ENCODE data around the gene RALGDS. TPM values are rescaled to one million over a fixed set of nuclear protein-coding genes. Genes with fewer than 3 reads are reported as not detected.

Gene RALGDS
- total and polyA plus RNA-seq, 2 of the 4 experiments (the other 2 are of a cell fraction) = 13.1 to 36.9 TPM

GRCh38 chr9:133057006-133057405 lies 64.0 kb downstream of the RALGDS start:
- intact Hi-C loops (cut with micrococcal nuclease) (no loop called here), dilution Hi-C loops (cut with HindIII; ENCODE audit: low sequenced_read_pairs, unreplicated experiment) (no loop called here), in situ Hi-C loops (cut with MboI; ENCODE audit: low sequenced_read_pairs) (no loop called here)
- no peak overlapping the region for H3K4me2 ChIP-seq (ENCODE audit: low read depth, low read length)
- no peak overlapping the region for H2AK9ac ChIP-seq (replicated peaks; ENCODE audit: low read depth, low read length, poor library complexity)
- POLR2A ChIA-PET (ENCODE audit: unreplicated experiment) = no interaction called here
- no peaks in the 10 kb centered on the region for H3K27me3 ChIP-seq (ENCODE audit: control insufficient read depth, insufficient read depth, low read length)
- H2BK120ac ChIP-seq (ENCODE audit: low read depth, low read length) = no peak overlapping the region
- CTCF ChIA-PET = no interaction called here
- H4K8ac ChIP-seq (ENCODE audit: low read depth in 2 of 2, low read length in 2 of 2) = no peak overlapping the region
- no peak overlapping the region for H3K23ac ChIP-seq (ENCODE audit: low read depth, low read length)
- H3K9ac ChIP-seq (ENCODE audit: low read depth, low read length) = no peak overlapping the region
- H3K9me3 ChIP-seq (ENCODE audit: control insufficient read depth, insufficient read depth, low read length) = no peaks in the 10 kb centered on the region
- no peak overlapping the region for H2BK15ac ChIP-seq (ENCODE audit: low read depth, low read length)
- no peak overlapping the region for H3K4me3 ChIP-seq (ENCODE audit: insufficient read depth, low read depth, low read length)
- no peak overlapping the region for H3K18ac ChIP-seq (ENCODE audit: low read depth, low read length)
- H4K5ac ChIP-seq (ENCODE audit: low read depth, low read length) = no peak overlapping the region
- H2AFZ ChIP-seq (replicated peaks; ENCODE audit: low read length, poor library complexity) = no peak overlapping the region
- no peak overlapping the region for H3K56ac ChIP-seq (ENCODE audit: extremely low read depth, insufficient read depth, low read length)
- H4K91ac ChIP-seq (ENCODE audit: insufficient read depth, low read depth, low read length) = no peak overlapping the region
- H3K27ac ChIP-seq (ENCODE audit: insufficient read depth, low read length) = no peak overlapping the region
- H3K4ac ChIP-seq (ENCODE audit: low read depth, low read length) = no peak overlapping the region
- H2BK5ac ChIP-seq (ENCODE audit: low read depth, low read length, poor library complexity, severe bottlenecking) = no peak overlapping the region
- peaks cover 0 to under 1% of the 10 kb centered on the region in 2 experiments; a peak in 2 of 4 replicates for H3K79me1 ChIP-seq (ENCODE audit: low read depth in 1 of 2, low read length in 2 of 2)
- H4K20me1 ChIP-seq (ENCODE audit: insufficient read depth, low read length) = no peaks in the 10 kb centered on the region; the same call in 1 of the 2 replicates
- TF ChIP-seq CTCF (conservative IDR thresholded peaks at IDR 0.05; ENCODE audit: low read depth, low read length) = no peak
- TF ChIP-seq BHLHE40 (IDR thresholded peaks at IDR 0.05; ENCODE audit: low read depth, low read length) = no peak
- TF ChIP-seq SMC3 (IDR thresholded peaks at IDR 0.05; ENCODE audit: low read depth, low read length) = no peak
- no peak for TF ChIP-seq MAFK (IDR thresholded peaks at IDR 0.05; ENCODE audit: low read depth, low read length)
- no peak for TF ChIP-seq FOS (IDR thresholded peaks at IDR 0.05; ENCODE audit: low read depth, low read length)
- TF ChIP-seq CHD1 (IDR thresholded peaks at IDR 0.05; ENCODE audit: low read depth, low read length) = no peak
- no peak for TF ChIP-seq RFX5 (IDR thresholded peaks at IDR 0.05; ENCODE audit: low read depth, low read length)
- no peak for TF ChIP-seq CEBPB (IDR thresholded peaks at IDR 0.05; ENCODE audit: low read depth, low read length)
- TF ChIP-seq RAD21 (IDR thresholded peaks at IDR 0.05; ENCODE audit: low read length) = no peak
- TF ChIP-seq, protein P1, sequence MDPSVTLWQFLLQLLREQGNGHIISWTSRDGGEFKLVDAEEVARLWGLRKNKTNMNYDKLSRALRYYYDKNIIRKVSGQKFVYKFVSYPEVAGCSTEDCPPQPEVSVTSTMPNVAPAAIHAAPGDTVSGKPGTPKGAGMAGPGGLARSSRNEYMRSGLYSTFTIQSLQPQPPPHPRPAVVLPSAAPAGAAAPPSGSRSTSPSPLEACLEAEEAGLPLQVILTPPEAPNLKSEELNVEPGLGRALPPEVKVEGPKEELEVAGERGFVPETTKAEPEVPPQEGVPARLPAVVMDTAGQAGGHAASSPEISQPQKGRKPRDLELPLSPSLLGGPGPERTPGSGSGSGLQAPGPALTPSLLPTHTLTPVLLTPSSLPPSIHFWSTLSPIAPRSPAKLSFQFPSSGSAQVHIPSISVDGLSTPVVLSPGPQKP (IDR thresholded peaks at IDR 0.05; ENCODE audit: borderline replicate concordance, low read depth, low read length) = no peak
- TF ChIP-seq NFE2L2 (IDR thresholded peaks at IDR 0.05; ENCODE audit: low read depth, low read length) = no peak
- TF ChIP-seq MXI1 (IDR thresholded peaks at IDR 0.05; ENCODE audit: borderline replicate concordance, low read depth, low read length) = no peak
- peaks cover 3% of the 10 kb centered on the region; the same call in 1 of the 2 replicates for H3K4me1 ChIP-seq (ENCODE audit: control insufficient read depth, insufficient read depth, low read length)
- ATAC-seq (ENCODE audit: low read depth) = no peak
- no peak overlapping the region for H2AK5ac ChIP-seq (ENCODE audit: low read depth, low read length)
- no peak overlapping the region for H3K14ac ChIP-seq (replicated peaks; ENCODE audit: low read depth, low read length)
- H3K9me1 ChIP-seq (ENCODE audit: insufficient read depth, low read length) = no peaks in the 10 kb centered on the region
- no TSS peak for BruUV-seq (replicated peaks)
- H3K36me3 ChIP-seq (ENCODE audit: control insufficient read depth, insufficient read depth, low read length) = peaks cover 47% of the 10 kb centered on the region
- DNase-seq = no peak
- 98% methylated on average over 7 of the region's 8 CpGs; no CpG with 5 or more reads in 1 of the 2 experiments for WGBS, 2 experiments (ENCODE audit: extremely low coverage in 2 of 2, insufficient read length in 1 of 2)
- H2BK20ac ChIP-seq (ENCODE audit: low read depth, low read length) = no peak overlapping the region

Measured in IMR-90 (cell line).